GM19468 (cell line): ENCODE measurements around the gene DTNBP1.
A peak's percentile ranks its signal among the peaks of the same experiment; 100 is the strongest.

Experiments
- ATAC-seq: cut with Tn5 transposase; IDR thresholded peaks from one replicate; pipeline ENCODE4 v1.9.1; 2021; ENCODE audit warnings: mild to moderate bottlenecking, moderate library complexity, moderate number of reproducible peaks; ENCODE audit not compliant: unreplicated experiment; ENCODE audit errors: extremely low read depth

The DTNBP1 gene, protein sequence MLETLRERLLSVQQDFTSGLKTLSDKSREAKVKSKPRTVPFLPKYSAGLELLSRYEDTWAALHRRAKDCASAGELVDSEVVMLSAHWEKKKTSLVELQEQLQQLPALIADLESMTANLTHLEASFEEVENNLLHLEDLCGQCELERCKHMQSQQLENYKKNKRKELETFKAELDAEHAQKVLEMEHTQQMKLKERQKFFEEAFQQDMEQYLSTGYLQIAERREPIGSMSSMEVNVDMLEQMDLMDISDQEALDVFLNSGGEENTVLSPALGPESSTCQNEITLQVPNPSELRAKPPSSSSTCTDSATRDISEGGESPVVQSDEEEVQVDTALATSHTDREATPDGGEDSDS

DNA sequence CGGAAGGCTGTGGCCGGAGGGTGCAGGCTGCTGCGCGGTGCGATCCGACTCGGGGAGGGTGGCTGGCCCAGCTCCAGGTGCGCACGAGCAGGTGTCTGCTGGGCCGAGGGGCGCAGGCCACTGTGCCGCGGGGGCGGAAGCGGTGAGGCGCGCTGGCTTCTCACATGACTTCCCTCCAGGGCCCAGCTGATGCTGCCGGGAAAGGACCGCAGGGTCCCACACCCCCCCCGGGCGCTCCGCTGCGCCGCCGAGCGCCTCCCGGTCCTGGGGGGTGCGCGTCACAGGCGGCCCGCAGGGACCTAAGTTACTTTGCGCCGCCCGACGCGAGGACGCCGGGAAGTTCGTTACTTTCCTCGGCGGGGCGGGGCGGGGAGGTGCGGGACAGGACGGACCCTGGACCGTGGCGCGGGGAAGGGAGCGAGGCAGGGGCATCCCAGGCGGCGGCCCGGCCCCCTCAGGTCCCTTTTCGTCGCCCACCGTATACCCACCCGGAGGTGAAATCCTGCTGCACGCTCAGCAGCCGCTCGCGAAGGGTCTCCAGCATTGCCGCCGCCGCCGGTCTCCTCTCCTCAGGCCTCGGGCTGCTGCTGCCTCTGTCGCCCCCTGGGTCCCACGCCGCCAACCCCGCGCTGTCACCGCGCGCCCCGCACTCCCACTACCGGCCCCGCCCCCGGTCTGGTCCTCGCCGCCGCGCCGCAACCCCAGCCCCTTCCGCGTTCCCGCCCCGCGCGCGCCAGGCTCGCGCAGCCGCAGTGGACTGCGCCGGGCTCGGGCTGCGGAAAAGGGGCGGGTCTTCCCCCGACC is at the start of gene DTNBP1:
Gene DTNBP1, minus strand, starts transcription at position 703 of the 804 bp plus-strand sequence. Its CDS starts 159 bp downstream, at position 544.
- ATAC-seq = peak; percentile 38

DNA sequence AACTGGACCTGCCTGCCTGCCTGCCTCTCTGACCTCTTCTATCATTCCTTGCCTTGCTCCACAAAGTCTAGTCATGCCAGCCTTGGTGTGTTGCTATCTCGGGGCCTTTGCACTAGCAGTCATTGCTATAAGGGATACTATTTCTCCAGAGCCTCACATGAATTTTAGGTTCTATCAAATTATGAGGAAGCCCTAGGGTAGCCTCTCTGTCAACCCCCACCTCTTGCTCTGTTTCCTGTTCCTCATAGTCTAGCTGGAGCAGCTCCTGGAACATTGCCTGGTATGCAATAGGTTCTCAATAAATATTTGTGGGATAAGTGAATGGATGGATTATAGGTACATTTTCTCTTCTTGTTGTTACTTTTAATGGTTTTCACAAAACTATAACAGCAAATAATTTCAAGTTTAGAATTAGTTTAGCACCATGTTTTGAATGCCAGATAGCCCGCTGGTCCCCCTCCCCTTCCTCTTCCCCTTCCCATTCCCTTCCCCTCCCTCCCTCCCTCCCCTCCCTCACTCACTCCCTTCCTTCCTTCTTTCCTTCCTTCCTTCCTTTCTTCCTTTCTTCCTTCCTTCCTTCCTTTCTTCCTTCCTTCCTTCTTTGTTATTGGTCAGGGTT is 46.9 kb upstream of the DTNBP1 start:
- ATAC-seq = no peak

DNA sequence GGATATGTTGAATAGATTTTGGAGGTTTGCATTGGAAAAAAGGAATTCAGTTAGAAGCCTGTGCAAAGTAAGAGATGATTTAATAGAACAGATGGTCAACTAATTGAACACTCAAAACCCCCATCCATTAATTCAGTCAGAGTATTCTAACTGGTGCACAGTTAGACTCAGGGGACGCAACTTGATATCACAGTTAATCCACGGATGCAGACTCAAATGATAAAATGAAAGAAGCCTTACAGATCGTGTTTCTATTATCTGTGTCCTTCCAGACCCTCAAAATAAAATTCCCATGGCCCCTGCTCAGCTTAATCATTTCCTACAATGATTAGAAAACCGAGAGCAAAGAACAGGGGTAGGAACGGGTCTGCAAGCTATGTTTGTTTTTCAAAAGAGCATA is 45.4 kb upstream of the DTNBP1 start:
- no peak for ATAC-seq

DNA sequence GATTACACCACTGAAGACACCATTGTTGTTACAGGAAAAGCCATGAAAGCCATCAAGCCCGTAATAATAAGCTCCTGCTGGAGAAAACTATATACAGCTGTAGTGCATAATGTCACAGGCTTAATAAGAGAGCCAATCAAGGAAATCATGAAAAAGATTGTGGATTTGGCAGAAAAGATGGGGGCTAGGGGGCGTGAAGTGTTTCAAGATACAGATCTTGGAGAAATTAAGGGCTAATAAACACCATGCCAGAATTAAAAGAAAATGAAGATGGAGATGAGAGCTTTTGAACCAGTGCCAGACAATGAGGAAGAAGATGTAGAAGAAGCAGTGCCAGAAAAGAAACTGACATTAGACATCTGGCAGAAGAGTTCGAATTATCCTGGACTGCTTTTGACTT is 43.2 kb upstream of the DTNBP1 start:
- ATAC-seq = no peak

DNA sequence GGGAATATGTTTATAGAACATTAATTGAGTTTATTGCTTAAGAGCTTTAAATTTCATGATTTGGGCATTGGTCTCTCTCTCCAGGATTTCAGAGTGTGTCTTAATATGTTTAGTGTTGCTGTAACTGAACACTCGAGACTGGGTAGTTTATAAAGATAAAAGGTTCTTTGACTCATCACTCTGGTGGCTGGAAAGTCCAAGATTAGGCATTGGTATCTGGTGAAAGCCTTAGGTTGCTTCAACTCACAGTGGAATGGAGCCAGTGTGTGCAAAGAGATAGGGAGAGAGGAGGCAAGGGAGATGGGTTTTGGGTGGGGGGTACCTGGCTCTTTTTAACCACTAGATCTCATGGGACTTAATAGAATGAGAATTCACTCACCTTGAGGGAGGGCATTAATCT is 35.6 kb upstream of the DTNBP1 start:
- ATAC-seq = no peak

DNA sequence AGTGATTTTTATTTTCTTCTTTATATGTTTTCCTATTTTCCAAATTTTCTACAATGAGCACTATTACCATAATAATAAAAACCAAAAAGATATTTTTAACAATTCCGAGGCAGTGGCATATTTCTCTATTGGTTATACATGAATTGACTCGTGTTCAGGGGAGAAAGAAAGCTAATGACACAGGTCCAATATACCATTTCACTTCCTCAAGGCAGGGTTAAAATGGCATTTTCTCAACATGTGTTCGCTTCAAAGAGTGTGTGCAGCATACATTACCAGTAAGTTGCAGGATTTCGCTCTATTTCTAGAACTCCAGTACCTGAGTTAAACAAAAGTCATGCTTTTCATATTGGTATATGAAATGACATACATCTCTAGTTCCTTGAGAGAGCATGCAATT is 35.1 kb upstream of the DTNBP1 start:
- no peak for ATAC-seq

DNA sequence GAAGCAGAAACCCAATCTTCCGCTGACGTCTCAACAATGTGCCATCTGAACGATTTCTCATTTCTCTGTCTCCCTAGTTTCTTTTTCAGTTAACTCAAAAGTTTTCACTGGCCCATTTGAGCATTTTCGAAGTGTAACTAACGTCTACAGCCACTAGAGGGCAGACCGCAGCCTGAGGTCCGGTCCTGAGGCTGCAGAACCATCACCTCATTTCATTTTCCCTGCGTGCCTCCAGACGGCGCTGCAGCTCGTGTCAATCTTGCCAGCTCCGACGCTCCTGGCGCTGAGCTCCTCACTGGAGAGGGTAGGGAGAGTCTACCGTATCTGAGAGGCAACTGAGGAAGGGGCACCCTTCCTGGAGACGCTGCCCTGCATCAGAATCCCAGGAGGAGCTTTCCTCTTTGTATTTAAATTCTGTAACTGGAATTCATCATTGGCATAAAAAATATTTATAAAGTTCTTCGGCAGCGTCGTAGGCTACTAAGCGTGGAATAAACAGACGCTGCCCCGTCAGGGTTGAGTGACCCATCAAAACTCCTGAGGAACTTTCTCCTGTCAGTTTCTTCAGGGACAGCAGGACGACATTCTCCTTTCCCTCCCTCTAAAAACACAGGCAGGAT is 28.5 kb upstream of the DTNBP1 start:
- ATAC-seq = no peak

DNA sequence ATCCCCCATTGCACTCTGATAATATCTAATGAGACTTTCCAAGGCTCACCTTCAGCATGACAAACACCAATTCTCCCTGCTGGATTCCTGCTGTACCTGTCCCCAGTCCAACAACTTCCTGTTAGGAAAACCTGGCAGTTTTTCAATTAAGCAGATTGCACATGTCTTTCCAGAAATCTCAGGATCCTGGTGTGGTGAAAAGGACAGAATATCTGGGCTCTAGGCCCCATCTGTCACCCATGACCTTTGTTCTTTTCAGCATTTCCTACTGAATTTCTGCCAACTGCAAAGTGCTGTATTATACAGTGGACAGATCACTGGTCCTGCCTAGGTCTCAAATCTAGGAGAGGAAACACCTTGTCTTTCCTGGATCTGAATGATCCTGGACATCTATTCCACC is 27.7 kb upstream of the DTNBP1 start:
- no peak for ATAC-seq

DNA sequence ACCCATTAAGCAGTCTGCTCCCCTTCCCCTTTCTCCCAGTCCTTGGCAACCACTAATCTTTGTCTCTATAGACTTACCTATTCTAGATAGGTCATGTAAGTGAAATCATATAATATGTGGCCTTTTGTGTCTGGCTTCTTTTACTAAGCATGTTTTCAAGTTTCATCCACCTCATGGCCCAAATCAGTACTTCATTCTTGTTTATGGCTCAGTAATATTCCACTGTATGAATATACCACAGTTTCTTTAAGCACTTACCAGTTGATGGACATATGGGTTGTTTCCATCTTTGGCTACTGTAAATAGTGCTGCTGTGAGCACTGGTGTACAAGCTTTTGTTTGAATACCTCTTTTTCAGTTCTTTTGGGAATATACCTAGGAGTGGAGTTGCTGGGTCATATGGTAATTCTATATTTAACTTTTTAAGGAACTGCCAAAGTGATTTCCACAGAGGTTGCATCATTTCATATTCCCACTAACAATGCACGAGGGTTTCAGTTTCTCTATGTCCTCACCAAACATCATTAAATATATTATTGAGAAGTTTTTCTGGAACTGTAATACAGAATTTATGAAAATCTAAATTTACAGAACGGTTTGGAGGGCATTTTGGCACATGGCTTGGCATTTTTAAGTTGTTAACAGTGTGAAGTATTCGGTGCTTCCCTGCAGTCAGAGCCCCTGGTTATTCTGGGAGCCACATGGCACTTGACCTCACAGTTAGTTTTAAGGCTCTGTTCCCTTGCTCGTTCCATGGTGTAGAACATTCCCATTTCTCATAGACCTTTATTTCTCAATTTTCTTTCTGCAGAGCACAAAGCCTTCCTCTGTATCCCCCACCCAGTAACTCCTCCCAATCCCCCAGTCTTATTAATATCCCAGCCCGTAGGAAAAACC is 27.0 kb upstream of the DTNBP1 start:
- no peak for ATAC-seq

DNA sequence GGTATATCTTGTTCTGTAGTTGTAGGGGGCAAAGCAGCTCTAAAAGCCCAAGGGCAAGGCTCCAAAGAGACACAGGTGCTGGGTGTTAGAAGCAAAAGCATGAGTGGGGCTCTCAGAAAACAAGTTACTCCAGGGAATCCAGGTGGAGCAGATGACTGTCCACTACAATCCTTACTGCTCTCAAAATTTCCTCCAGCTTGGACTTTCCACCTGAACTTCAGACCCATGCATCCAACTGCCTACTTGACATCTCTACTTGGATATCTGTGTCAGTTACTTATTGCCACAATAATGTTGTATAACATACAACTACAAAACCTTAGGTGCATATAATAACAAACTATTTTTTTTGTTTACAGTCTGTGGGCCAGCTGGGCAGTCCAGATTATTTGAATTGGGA is 22.8 kb upstream of the DTNBP1 start:
- ATAC-seq = no peak

DNA sequence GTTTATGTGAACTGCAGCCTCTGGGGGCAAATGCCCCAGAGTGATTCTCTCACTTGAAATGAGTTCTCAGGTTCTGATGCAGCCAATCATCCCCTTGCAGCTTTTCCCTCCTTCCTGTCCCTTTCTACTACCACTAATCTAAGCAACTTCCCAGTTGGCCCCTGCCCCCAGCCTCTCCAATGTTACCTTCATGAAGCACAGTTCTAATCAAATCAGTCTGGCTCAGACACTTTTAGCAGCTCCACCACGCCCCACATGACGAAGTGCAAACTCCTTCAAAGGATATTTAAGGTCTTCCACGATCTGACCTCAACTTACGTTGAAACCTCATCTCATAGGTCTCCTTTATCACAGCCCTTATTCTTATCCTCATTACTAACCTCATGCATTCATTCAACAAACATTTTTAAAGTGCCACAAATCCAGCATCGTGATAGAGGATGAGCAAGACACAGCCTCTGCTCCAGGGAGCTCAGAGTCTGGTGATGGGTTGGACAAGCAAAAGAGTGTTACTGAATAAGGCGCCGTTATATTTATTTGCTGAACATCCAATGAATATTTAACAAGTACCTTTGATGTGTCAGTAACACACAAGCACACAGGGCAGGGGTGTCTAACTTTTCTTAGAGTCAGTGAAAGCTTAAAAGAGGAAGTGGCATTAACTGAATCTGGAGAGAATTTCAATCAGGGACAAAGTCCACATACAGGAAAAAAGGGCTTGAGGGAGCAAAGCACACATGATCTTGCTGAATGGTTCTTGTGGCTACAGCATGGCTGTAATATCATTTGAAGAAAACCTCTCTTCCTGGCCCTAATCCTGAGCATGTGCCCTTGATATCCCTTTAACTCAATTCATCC is 20.4 kb upstream of the DTNBP1 start:
- no peak for ATAC-seq

DNA sequence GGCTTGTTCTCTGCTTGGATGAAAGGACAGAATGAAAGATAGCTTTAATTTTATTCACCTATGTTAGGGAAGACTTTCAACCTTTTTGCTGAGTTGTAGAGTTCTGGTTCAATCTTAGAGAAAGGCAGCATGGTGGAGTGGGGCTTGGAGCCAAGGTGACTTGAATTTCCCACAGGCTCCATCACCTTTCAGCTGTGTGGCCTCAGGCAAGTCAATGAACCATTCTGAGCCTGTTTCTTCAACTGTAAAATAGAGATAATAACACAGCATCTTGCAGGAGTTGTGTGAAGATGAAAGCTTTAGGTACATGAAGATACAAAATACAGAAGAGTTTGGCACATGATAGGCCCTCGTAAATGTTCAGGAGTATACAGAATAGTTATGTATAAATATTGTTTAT is 19.1 kb upstream of the DTNBP1 start:
- no peak for ATAC-seq

DNA sequence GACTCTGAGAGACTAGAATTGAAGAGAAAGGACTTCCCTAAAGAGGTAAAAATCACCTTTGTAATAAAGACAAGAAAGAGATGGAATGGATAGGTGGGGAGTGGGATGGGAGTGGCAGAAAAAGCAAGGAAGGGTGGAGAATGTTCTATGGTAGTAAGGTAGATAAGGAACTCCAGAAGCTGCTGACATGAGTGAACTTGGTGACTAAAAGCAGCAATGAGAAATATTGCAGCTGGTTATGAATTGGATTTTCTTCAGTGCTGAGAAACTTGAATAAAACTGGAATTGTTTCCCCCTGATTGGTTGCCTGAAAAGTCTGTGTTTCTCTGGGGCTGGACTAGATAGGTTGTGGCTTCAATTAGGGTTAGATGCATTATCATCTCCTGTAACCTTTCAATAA is 15.7 kb upstream of the DTNBP1 start:
- no peak for ATAC-seq

DNA sequence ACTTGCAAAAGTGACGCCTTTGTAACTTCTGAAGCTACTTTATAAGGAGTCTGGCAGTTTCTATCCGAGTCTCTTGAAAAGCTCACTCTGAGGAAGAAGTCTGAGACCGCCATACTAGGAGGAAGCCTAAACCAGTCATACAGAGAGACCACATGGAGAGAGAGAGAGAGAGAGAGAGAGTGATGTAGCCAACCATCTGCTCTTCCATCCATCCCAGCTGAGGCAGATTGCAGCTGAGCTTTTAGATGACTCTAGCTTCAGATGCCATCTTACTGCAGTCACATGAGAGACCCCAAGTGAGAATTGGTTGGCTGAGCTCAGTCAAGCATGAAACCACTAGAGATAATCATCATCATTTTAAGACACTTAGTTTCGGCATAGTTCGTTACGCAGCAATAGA is 15.0 kb upstream of the DTNBP1 start:
- no peak for ATAC-seq

DNA sequence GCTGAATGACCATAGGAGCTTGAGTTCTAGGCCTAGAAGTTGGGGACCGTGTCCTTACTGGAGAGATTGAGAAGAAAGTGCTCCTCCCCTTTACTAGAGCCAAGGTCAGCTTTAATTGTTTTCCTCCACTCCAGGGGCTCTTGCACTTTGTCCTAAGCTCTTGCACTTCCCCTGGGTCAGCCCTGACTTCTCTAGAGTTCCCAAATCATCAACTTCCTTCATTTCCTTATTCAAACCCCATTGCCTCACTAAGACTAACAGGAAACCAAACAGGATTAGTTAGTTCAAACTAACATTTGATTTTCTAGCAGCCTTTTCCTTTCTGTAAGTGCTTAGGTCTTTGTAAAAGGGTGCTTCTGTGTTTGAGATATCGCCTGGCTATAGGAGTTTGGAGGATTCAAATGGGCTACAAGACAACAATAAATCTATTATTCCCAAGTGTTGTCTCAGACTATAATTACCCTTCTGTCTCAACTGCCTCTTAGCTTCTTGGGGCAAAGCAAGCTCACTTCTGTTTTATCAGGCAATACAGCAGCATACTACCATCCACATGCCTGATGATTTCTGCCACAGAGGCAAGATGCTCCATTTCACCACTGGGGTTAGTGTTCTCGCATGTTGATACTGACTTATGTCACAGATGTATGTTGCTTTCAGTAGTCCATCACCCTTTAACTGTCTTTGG is 12.8 kb upstream of the DTNBP1 start:
- no peak for ATAC-seq

DNA sequence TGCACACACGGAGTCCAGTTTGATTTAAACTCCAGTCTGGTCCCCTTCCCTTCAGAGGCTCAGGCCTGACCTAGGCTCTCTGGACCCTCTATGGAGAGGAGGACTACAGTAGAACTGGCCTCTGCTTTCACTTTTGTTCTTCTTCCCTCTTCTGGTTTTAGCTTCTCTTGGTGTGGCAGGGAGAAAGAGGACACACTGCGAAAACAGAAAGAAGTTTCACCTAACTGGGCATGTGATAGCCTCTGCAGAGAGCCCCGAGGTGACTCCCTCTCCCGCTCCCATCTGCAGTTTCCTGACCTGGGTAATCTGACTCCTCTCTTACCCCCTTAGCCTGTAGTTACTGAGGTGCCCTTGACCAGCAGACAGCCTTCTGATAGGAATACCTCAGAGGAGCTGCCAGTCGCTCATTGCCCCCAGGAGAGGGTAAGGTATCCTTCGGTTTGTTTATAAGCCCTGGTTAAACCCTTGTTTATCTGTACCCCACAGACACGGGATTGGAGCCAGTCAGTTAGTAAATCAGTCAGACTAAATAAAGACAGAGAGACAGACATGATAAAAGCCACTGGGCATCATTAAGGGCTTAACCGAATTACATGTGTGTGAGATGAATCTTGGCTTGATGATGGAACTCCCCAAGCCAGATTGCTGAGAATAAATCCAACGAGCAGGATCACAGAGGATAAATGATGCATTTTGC is 12.0 kb upstream of the DTNBP1 start:
- ATAC-seq = no peak

DNA sequence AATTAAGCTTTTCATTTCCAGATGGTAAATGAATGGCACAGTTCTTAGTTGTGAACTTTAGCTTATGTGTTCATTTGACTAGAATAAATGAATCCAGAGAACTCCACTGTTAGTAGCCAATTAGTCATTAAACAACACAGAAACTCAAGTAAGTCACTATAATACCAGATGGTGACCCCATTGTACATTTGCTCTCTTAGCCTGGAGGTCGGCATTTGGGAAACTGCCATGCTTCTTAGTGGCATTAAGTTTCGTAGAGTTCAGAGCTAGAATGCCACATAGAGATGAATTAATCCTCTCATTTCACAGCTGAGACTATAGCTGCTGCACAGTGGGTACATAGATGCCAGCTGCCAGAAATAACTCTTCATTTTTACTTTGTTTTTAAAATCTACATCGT is 10.8 kb upstream of the DTNBP1 start:
- no peak for ATAC-seq

DNA sequence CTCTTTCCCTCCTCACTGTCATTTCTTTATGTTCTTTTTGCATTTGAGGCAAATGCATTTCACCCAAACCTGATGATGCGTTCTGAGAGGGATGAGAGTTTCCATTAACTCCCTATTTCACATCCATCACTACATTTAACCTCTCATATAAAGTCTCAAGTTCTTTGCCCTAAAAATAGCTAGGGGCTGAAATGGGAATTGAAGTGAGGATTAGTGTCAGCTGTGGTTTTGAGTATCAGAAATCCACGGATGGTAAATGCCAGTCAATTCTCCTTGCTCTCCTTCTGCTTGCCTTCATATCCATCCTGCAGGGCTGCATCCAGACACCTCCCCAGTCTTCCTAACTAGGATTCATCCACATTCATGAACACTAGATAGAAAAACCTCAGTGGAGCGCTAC is 10.0 kb upstream of the DTNBP1 start:
- no peak for ATAC-seq
